GM21390 (cell line): ENCODE measurements around the gene ARL5C.

Experiments
- ATAC-seq: cut with Tn5 transposase; IDR thresholded peaks from one replicate; pipeline ENCODE4 v1.9.1; 2021; ENCODE audit not compliant: unreplicated experiment

The ARL5C gene

DNA sequence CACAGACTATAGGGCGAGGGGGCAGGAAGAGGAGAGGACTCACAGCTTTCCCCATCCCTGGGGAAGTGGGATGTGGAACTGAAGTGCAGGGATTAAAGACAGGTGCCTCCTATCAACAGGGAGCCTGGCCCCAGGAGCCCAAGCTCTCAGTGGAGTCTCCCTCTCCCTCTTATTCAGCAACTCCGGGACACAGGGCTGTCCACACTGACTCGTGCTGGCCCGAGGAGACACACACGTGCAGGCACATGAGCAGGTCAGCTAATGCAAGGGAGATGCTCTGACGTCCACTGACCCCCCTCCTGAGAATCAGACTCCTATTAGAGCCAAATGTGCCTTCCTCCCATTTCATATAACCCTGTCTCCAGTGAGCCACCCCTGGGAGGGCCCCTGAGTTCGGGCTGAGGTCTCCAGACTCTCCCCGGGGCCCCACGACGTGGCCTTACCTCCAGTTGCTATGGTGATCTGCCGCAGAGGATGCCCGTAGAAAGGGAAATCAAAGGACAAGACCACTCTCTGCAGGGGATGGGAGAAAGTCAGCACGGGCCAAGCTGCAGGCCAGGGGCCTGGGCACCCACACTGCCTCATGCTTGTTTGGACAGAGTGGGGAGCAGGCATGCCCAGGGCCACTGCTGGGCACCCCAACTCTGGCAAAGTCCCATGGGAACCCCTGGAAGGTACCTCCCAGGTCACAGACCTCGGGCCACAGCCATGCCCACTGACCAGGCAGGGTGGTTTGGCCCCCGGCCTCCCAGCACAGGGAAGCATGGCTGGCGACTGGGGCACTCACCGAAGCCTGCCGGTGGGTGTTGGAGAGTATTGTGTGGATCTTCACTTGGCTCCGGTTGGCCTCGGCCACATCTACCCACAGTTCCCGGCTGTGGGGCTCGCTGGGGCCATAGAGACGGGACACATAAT, 57.2 kb downstream of the ARL5C start:
- no peak for ATAC-seq

DNA sequence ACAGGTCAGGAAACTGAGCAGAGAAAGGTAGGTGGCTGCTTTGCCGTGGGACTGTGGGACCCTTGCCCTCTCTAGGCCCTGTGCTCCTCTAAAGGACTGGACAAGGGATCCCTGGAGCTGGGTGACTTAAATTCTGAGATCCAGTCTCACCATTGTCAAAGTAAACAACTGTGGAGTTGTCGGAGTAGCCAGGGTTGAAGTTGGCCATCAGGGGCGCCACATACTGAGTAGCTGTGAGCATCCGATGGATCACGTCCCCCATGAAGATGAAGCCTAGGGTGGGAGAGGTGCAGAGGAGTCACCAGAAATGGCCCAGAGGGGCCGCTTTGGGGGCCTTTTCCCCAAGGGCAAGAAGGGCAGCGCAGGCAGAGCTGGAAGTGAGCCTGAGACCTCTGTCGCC, 58.0 kb downstream of the ARL5C start:
- no peak for ATAC-seq

DNA sequence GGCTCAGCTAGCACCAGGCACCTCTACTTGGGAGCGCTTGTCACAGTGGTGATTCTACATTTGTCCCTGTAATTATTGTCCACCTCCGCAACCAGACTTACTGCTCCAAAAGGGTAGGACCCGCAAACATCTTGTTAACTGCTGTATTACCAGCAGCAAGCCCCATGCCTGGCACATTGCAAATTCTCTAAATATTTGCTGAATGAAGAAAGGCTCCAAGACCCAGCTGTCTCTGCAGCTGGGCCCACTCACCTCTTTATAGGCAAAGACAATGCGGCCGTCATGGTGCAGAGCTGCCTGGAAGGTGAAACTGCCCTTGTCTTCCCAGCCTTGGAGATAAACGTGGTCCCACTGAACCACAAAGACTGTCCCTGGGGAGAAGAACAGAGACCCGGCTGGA, 58.8 kb downstream of the ARL5C start:
- no peak for ATAC-seq
